ENCODE measurements around the gene ZNF277. TPM values are rescaled to one million over a fixed set of nuclear protein-coding genes. Genes with fewer than 3 reads are reported as not detected.

Gene ZNF277
- total and polyA plus RNA-seq, 10 of the 15 experiments (the other 5 are each of a cell fraction or from before 2014, with no cell fraction given), result 10.6 to 33.9 (median 22.0) TPM

- Histone ChIP-seq H3K27ac (ENCODE audit: control insufficient read depth, insufficient read depth) (no peak overlapping the region), H3K27me3 (replicated peaks in 1 of 2; ENCODE audit: control insufficient read depth in 2 of 2, insufficient read depth in 2 of 2, low read length in 1 of 2) (no peaks in the 10 kb centered on the region), H3K9ac (ENCODE audit: control insufficient read depth, insufficient read depth, low read length) (no peak overlapping the region), H3K4me3 (no peak overlapping the region), H3K79me2 (ENCODE audit: control insufficient read depth, insufficient read depth, low read length) (peaks cover 1% of the 10 kb centered on the region; the same call in 1 of the 2 replicates), H3K9me3 (replicated peaks; ENCODE audit: control insufficient read depth, insufficient read depth, low read length) (no peaks in the 10 kb centered on the region), H3K4me2 (ENCODE audit: control insufficient read depth, insufficient read depth) (no peak overlapping the region), H4K20me1 (ENCODE audit: control insufficient read depth, insufficient read depth) (no peaks in the 10 kb centered on the region), H2AFZ (ENCODE audit: control insufficient read depth, low read depth, low read length) (no peak overlapping the region), H3K36me3 (ENCODE audit: control insufficient read depth in 2 of 2, insufficient read depth in 2 of 2, low read length in 1 of 2) (no peaks in the 10 kb centered on the region), H3K4me1 (ENCODE audit: control insufficient read depth, insufficient read depth, low read length) (no peaks in the 10 kb centered on the region)
- ChIA-PET CTCF (interaction anchor here (0.8 kb wide), 1 partner anchor 9 kb away, joined by 4 read pairs; no protein-coding TSS in a partner anchor), SMC1A (ENCODE audit: uncharacterized antibody, unreplicated experiment) (interaction anchor here (1.5 kb wide), 1 partner anchor 8 kb away, joined by 4 read pairs; the partner anchor contains the start of genes DOCK4 and ZNF277), RAD21 (ENCODE audit: unreplicated experiment) (no interaction called here), POLR2A (interaction anchor here (0.5 kb wide), 1 partner anchor 42 kb away, joined by 4 read pairs; no protein-coding TSS in a partner anchor)
- FAIRE-seq, result no peak
- no peak for TF ChIP-seq CHD4 (IDR thresholded peaks at IDR 0.05)
- TF ChIP-seq SMAD5 (IDR thresholded peaks at IDR 0.05; ENCODE audit: low read depth), result no peak
- TF ChIP-seq SP1 (IDR thresholded peaks at IDR 0.05; ENCODE audit: low read depth, low read length), result no peak
- TF ChIP-seq SPI1 (IDR thresholded peaks at IDR 0.05; ENCODE audit: borderline replicate concordance, insufficient read depth, low read depth, low read length), result no peak
- TF ChIP-seq CUX1 (IDR thresholded peaks at IDR 0.05; ENCODE audit: insufficient replicate concordance, low read depth, low read length), result no peak
- TF ChIP-seq USF1 (IDR thresholded peaks at IDR 0.05; ENCODE audit: borderline replicate concordance, extremely low read length, insufficient read depth, low read depth, low read length), result no peak
- no peak for TF ChIP-seq CBX3 (IDR thresholded peaks at IDR 0.05; ENCODE audit: borderline replicate concordance, low read depth)
- TF ChIP-seq BRCA1 (IDR thresholded peaks at IDR 0.05; ENCODE audit: low read depth, low read length), result no peak
- BruUV-seq (replicated peaks), result no TSS peak
- peak; percentile 41; the same call in 2 of the 3 replicates for ATAC-seq
- DNase-seq (ENCODE audit: low read depth, low spot score), result no peak
- in situ Hi-C loops (cut with MboI), result no loop called here
- intact Hi-C loops (cut with micrococcal nuclease; ENCODE audit: unreplicated experiment), result no loop called here
These were observed 7.8 kb downstream of the ZNF277 start for GRCh38 chr7:112214268-112214667.
